ENCODE measurements around the gene RXFP4.

GRCh38 chr1:155912056-155912536 lies 29.3 kb upstream of the RXFP4 start:
- no peak for TF ChIP-seq CTCF (IDR thresholded peaks at IDR 0.05)
- no peak for TF ChIP-seq PBX3 (IDR thresholded peaks at IDR 0.05)
- no peak for TF ChIP-seq SIN3A (IDR thresholded peaks at IDR 0.05; ENCODE audit: borderline replicate concordance, low read depth, low read length)
- no peak for TF ChIP-seq POLR2AphosphoS5 (IDR thresholded peaks at IDR 0.05; ENCODE audit: low read depth, low read length)
